EL (cell line): Measurements from ENCODE around the gene TERB2.
"Not testable (repeated sequence)": the region's sequence is repeated elsewhere in the genome, so short reads cannot be mapped to it uniquely, and the experiment has no call there.

ENCODE experiments used
- DNase-seq: peaks from one replicate; pipeline ENCODE4 v3.0.0-alpha.2; 2016

TERB2 gene

GRCh38 chr15:45003731-45004410 lies 47.4 kb downstream of the TERB2 start:
- DNase-seq = not testable (repeated sequence)

GRCh38 chr15:45004590-45005175 lies 48.2 kb downstream of the TERB2 start:
- not testable (repeated sequence) for DNase-seq

- DNase-seq = no peak
Observed at GRCh38 chr15:45009046-45009445, 52.6 kb downstream of the TERB2 start.

GRCh38 chr15:45015114-45015513 lies 58.6 kb downstream of the TERB2 start:
- not testable (repeated sequence) for DNase-seq

GRCh38 chr15:45020222-45020900 lies 63.9 kb downstream of the TERB2 start:
- DNase-seq = not testable (repeated sequence)

GRCh38 chr15:45020901-45021259 lies 64.4 kb downstream of the TERB2 start:
- not testable (repeated sequence) for DNase-seq

- no peak for DNase-seq
Observed at GRCh38 chr15:45021348-45021747, 64.9 kb downstream of the TERB2 start.

GRCh38 chr15:45022871-45023658 lies 66.6 kb downstream of the TERB2 start, which contains the start of gene SORD:
Gene SORD (plus strand): TSS chr15:45023195. CDS start chr15:45023284, 89 bp downstream.
- DNase-seq = peak; percentile 86

- peak; percentile 42 for DNase-seq
Observed at GRCh38 chr15:45023659-45024225, 67.3 kb downstream of the TERB2 start.

- not testable (repeated sequence) for DNase-seq
Observed at GRCh38 chr15:45024649-45025048, 68.2 kb downstream of the TERB2 start.

- not testable (repeated sequence) for DNase-seq
Observed at GRCh38 chr15:45025627-45026026, 69.1 kb downstream of the TERB2 start.

- no peak for DNase-seq
Observed at GRCh38 chr15:45026651-45027190, 70.2 kb downstream of the TERB2 start.

GRCh38 chr15:45027220-45027619 lies 70.7 kb downstream of the TERB2 start:
- DNase-seq = no peak
